Adrenal gland (tissue), 12 donors: ENCODE measurements around the gene MALRD1. TPM values are rescaled to one million over a fixed set of nuclear protein-coding genes. Genes with fewer than 3 reads are reported as not detected.

Source experiments
- DNase-seq, 7 donors: peaks; one replicate each; pipeline ENCODE4 v3.0.0-alpha.2; 2019 to 2020
- H3K27ac ChIP-seq, 5 donors: fragments of 200-600 bp; sonication (generic) in 4 of 5; 1 replicate in 3 of 5; 2 replicates in 2 of 5; pipeline versions ENCODE4 v1.5.1 to v1.8.0; 2016 to 2020; ENCODE audit warnings: mild to moderate bottlenecking in 1 of 5
- H3K27me3 ChIP-seq: fragments of 200-600 bp; 2 replicates; pipeline ENCODE4 v1.8.0; 2021
- H3K36me3 ChIP-seq, 2 donors: fragments of 200-600 bp; replicated peaks in 1 of 2; 1 replicate in 1 of 2; 2 replicates in 1 of 2; pipeline versions ENCODE4 v1.5.1 to v1.8.0; 2018 to 2022
- H3K4me1 ChIP-seq, 2 donors: fragments of 200-600 bp; replicated peaks in 1 of 2; 1 replicate in 1 of 2; 2 replicates in 1 of 2; pipeline versions ENCODE4 v1.5.1 to v1.8.0; 2018 to 2021
- H3K4me3 ChIP-seq, 4 donors: fragments of 200-600 bp; sonication (generic) in 3 of 4; one replicate each; pipeline ENCODE4 v1.5.1; 2016 to 2018
- H3K9me3 ChIP-seq, 3 donors: fragments of 200-600 bp; sonication (generic) in 1 of 3; replicated peaks in 1 of 3; 1 replicate in 2 of 3; 2 replicates in 1 of 3; pipeline versions ENCODE4 v1.5.1 to v1.8.0; 2016 to 2021
- POLR2A ChIP-seq, 2 donors: fragments of 450-650 bp; IDR thresholded peaks; one replicate each; pipeline ENCODE4 v1.6.1; 2017; ENCODE audit warnings: antibody characterized with exemption in 2 of 2, mild to moderate bottlenecking in 2 of 2, moderate library complexity in 1 of 2
- WGBS, 4 donors: extraction: QIAGEN DNeasy Blood & Tissue Kit in 2 of 4; methylation state at CpG; one replicate each; pipeline versions ENCODE4 v1.1.5 to v1.1.7; 2013 to 2017; 5-methylcytosine and 5-hydroxymethylcytosine counted together
- intact Hi-C, 2 donors: fragments of 100-400 bp; cut with DNase I; formaldehyde crosslinking; loops; one replicate each; pipeline versions ENCODE4 v1.14.1 to v1.15.0; 2022 to 2023
- polyA plus RNA-seq, 3 donors: library from polyadenylated mRNA; stranded (reverse); fragments of 200-250 nt in 2 of 3; fragments of 350-450 nt in 1 of 3; fragmentation: Illumina TruSeq in 1 of 3; extraction: RNeasy Lipid Tissue Mini Kit (QIAGEN cat#74804) in 1 of 3; gene quantifications; one replicate each; pipeline ENCODE4 v1.2.3, GENCODE V29; 2013 to 2014
- total RNA-seq, 9 donors: library from RNA; depleted of rRNA in 4 of 9; stranded (reverse); fragments of >200 nt in 4 of 9; fragments of 120-200 nt in 1 of 9; fragmentation: NEBNext Ultra II Directional in 1 of 9; extraction: Animal tissue kit (Norgen Biotek cat#: 25700) in 1 of 9; gene quantifications; one replicate each; pipeline versions ENCODE4 v1.1.0 to v1.2.4, GENCODE V29; 2013 to 2023
- TF ChIP-seq, protein P1 (sequence below), 6 experiments: fragments of 450-650 bp in 4 of 6; fragments of 200-600 bp in 2 of 6; sonication (generic) in 1 of 6; IDR thresholded peaks; 1 replicate in 5 of 6; 2 replicates in 1 of 6; pipeline versions ENCODE4 v1.5.1 to v1.8.0; 2016 to 2021; ENCODE audit warnings: antibody characterized with exemption in 6 of 6, mild to moderate bottlenecking in 2 of 6, moderate library complexity in 1 of 6
- donor health status: healthy with polysubstance abuse.
- donor health status: Bipolar disorder and iron deficiency.
- donor health status: DM: yes; HTN: yes; CAD: no.
- donor health status: DM: no; HTN: no; CAD: no.
- donor health status: DM: no; HTN: no; CAD: no.
- donor health status: DM: yes; HTN: yes; CAD: no.

The MALRD1 gene
- total and polyA plus RNA-seq, 12 donors = 0.48 to 6.2 (median 1.9) TPM

- DNase-seq = no peak
- H3K4me1 ChIP-seq = no peaks in the 10 kb centered on the region
- 58 to 64% (median 59%) methylated on average over 3 of the region's 3 CpGs for WGBS, 4 donors
- intact Hi-C loops = no loop called here
- no peaks in the 10 kb centered on the region for H3K27me3 ChIP-seq
- H3K9me3 ChIP-seq = no peaks in the 10 kb centered on the region
- TF ChIP-seq, protein P1, sequence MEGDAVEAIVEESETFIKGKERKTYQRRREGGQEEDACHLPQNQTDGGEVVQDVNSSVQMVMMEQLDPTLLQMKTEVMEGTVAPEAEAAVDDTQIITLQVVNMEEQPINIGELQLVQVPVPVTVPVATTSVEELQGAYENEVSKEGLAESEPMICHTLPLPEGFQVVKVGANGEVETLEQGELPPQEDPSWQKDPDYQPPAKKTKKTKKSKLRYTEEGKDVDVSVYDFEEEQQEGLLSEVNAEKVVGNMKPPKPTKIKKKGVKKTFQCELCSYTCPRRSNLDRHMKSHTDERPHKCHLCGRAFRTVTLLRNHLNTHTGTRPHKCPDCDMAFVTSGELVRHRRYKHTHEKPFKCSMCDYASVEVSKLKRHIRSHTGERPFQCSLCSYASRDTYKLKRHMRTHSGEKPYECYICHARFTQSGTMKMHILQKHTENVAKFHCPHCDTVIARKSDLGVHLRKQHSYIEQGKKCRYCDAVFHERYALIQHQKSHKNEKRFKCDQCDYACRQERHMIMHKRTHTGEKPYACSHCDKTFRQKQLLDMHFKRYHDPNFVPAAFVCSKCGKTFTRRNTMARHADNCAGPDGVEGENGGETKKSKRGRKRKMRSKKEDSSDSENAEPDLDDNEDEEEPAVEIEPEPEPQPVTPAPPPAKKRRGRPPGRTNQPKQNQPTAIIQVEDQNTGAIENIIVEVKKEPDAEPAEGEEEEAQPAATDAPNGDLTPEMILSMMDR (IDR thresholded peaks at IDR 0.05) = no peak
- no peak for TF ChIP-seq POLR2A (IDR thresholded peaks at IDR 0.05)
- H3K27ac ChIP-seq = no peak overlapping the region
- no peaks in the 10 kb centered on the region for H3K36me3 ChIP-seq
- H3K4me3 ChIP-seq = no peak overlapping the region
Observed at GRCh38 chr10:19373988-19374387, 325.4 kb downstream of the MALRD1 start.

- TF ChIP-seq POLR2A (IDR thresholded peaks at IDR 0.05) = no peak
- TF ChIP-seq, protein P1 (IDR thresholded peaks at IDR 0.05) = no peak
- Histone ChIP-seq H3K27ac (no peak overlapping the region), H3K9me3 (peaks cover 0 to 6% (median 5%) of the 10 kb centered on the region in 3 donors), H3K36me3 (no peaks in the 10 kb centered on the region), H3K4me1 (no peaks in the 10 kb centered on the region), H3K27me3 (no peaks in the 10 kb centered on the region), H3K4me3 (no peak overlapping the region)
- intact Hi-C loops = no loop called here
- no peak for DNase-seq
- 61 to 77% (median 66%) methylated on average over 3 of the region's 3 CpGs for WGBS, 4 donors
Observed at GRCh38 chr10:19385846-19386450, 337.3 kb downstream of the MALRD1 start.

DNA sequence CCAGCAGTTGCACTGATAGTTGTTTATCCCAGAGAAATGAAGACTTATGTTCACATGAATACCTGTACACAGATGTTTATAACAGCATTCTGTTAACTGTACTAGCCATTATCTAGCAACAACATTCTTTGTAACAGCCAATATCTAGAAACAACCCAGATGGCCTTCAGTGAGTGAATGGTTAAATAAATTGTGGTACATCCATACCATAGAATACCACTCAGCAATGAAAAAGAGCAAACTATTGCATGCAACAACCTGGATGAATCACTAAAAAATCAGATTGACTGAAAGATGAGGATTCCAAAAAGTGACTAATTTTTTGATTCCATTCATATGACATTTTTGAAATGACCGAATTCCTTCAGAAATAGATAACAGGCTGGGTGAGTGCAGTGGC lies 360.3 kb downstream of the MALRD1 start:
- no peak overlapping the region for H3K27ac ChIP-seq
- no peak overlapping the region for H3K4me3 ChIP-seq
- H3K36me3 ChIP-seq = no peaks in the 10 kb centered on the region
- H3K9me3 ChIP-seq = no peaks in the 10 kb centered on the region
- WGBS, 4 donors = 75 to 89% (median 80%) methylated on average over 1 of the region's 1 CpG
- DNase-seq = no peak
- intact Hi-C loops = no loop called here
- TF ChIP-seq, protein P1 (IDR thresholded peaks at IDR 0.05) = no peak
- no peak for TF ChIP-seq POLR2A (IDR thresholded peaks at IDR 0.05)
- H3K4me1 ChIP-seq = no peaks in the 10 kb centered on the region
- H3K27me3 ChIP-seq = peaks cover 5% of the 10 kb centered on the region

- Histone ChIP-seq H3K4me3 (no peak overlapping the region), H3K36me3 (no peaks in the 10 kb centered on the region), H3K4me1 (no peaks in the 10 kb centered on the region), H3K27ac (no peak overlapping the region), H3K27me3 (peaks cover 4% of the 10 kb centered on the region), H3K9me3 (no peaks in the 10 kb centered on the region)
- no peak for TF ChIP-seq POLR2A (IDR thresholded peaks at IDR 0.05)
- TF ChIP-seq, protein P1 (IDR thresholded peaks at IDR 0.05) = no peak
- intact Hi-C loops = loop anchor here in 1 of 2 donors (10.0 kb wide), 1 partner anchor 374 kb away; no protein-coding TSS in a partner anchor
- DNase-seq = no peak
- WGBS, 4 donors = 65 to 77% (median 70%) methylated on average over 2 of the region's 2 CpGs
Observed at GRCh38 chr10:19411119-19411518, 362.5 kb downstream of the MALRD1 start.
